ENCODE data around the gene CNOT10. TPM values are rescaled to one million over a fixed set of nuclear protein-coding genes. Genes with fewer than 3 reads are reported as not detected.

Gene CNOT10
- total RNA-seq, 1 experiment from 2014 or later, result 14.1 TPM

- Histone ChIP-seq H3K36me3 (no peaks in the 10 kb centered on the region), H3K4me3 (no peak overlapping the region), H3K27me3 (peaks cover 39% of the 10 kb centered on the region), H3K9me3 (peaks cover 2% of the 10 kb centered on the region; the same call in 1 of the 2 replicates)
- no peak for DNase-seq
These were observed 134.1 kb downstream of the CNOT10 start for GRCh38 chr3:32818970-32819511.

DNA sequence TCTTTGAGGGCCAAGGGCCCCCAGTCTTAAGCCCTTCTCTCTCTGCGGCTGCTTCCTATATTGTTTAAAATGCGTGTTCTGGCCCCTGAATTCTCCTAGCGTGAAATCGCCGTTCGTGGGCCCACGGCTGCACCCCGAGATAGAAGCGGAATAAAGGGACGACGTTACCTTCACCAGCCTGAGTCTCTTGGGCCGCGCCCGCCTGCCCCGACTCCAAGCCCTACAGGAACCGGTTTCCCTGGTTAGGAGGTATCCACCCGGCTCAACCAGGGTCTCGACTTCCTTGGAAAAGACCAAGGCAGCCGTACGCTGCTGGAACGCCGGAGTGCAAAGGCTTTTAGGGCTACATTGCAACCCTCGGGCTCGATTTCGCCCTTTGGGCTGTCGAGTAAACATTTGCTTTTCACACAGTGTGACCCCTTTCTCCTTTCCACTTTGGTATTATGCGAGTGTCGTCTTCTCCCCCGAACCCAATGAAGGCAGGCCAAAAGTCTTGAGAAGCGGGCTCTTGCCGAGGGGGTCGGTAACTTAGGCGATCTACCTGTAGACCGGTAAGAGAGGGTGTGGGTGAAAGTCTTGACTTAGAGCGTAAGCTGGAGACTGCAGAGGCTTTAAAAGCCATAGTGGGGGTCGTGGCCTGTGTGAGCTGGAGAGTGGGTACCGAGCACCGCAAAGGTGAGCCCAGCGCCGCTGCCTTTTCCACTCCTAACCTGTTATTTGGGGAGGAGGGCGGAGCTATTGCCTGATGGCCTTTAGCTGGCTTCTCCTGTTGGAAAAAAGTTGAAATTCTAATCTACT, 134.8 kb downstream of the CNOT10 start:
- Histone ChIP-seq H3K9me3 (peaks cover 2% of the 10 kb centered on the region; the same call in 1 of the 2 replicates), H3K36me3 (no peaks in the 10 kb centered on the region), H3K4me3 (no peak overlapping the region), H3K27me3 (peaks cover 39% of the 10 kb centered on the region)
- DNase-seq, result no peak

DNA sequence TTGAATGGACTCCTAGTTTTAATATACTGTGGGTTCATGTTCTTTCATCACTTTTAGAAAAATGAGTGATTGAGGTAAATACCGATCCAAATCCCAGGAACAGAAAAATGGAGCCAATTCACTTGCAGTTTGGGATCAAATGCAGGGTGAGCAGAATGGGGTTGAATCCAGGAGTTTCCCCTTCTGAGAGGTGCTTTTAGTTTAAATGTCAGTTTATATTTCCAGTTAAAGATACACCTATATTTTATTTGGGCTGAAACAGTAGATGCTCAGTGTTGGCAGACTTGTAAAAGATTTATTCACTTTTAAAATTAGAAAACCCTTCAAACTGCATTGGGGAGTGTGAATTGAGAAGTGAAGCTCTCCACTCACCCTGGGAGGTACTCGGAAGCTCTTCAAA, 135.4 kb downstream of the CNOT10 start:
- Histone ChIP-seq H3K4me3 (no peak overlapping the region), H3K9me3 (peaks cover 2% of the 10 kb centered on the region; the same call in 1 of the 2 replicates), H3K36me3 (no peaks in the 10 kb centered on the region), H3K27me3 (peaks cover 39% of the 10 kb centered on the region)
- no peak for DNase-seq

DNA sequence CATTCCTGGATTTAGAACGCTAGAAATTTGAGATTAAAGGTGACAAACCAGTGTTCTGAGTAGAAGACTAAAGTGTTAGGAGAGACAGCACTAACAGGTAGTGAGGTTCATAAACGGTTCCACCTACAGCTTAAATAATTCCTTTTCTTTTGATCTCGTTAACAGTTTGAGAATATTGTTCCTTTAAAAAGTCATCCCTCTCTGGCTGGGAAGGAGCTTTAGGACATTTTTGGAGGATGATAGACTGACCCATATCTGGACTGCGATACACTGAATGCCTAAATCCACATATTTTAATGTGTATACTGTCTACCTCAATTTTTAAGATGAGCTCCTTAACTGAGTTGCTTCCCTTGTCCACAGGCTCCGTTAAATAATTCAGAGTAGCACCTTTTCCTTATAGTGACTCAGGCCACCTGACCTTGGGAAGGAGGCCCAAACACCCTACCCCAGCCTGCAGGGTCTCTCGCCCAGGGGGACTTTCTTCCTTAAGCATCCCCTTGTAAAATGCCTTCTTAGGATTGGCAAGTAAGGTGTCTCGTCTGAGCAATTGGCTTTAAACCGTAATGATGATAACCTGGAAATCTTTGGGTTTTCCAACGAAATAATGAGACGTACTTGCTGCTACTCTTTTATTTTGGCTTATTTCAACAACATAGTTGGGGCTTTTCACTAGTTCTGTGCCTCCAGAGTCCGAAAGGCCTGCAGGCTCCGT, 136.1 kb downstream of the CNOT10 start:
- Histone ChIP-seq H3K9me3 (peaks cover 2% of the 10 kb centered on the region; the same call in 1 of the 2 replicates), H3K27me3 (peaks cover 37% of the 10 kb centered on the region), H3K36me3 (no peaks in the 10 kb centered on the region), H3K4me3 (no peak overlapping the region)
- no peak for DNase-seq

DNA sequence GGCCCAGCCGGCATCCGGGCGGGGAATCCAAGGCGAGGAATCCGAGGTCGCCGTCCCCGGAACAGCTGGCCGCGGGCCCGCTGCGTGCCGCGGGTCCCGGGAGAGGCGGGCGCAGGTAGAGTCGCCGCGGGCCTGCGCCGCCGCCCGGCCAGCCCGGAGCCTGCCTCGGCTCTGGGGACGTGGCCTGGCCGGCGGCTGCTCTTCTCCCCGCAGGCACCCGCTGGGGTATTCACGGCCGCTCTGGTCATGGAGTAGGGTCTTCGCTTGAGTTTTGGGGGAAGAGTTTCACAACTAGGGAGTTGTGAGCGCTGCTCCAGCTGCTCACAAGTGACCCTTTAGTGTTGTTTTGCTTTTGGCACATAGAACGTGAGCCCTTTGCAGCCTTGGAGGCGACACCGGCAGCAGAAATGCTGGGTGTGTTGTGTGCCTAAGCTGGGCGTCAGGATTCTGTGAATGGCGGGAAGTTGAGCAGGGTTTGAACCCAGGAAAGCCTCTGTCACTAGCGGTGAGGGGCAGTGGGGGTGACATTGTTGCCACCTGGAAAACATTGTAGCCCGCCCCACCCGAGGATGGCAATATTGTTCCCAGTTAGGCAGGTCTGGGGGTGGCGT, 136.8 kb downstream of the CNOT10 start:
- H3K27me3 ChIP-seq, result peaks cover 34% of the 10 kb centered on the region
- no peak overlapping the region for H3K4me3 ChIP-seq
- H3K36me3 ChIP-seq, result no peaks in the 10 kb centered on the region
- DNase-seq, result no peak
- peaks cover 2% of the 10 kb centered on the region; the same call in 1 of the 2 replicates for H3K9me3 ChIP-seq

DNA sequence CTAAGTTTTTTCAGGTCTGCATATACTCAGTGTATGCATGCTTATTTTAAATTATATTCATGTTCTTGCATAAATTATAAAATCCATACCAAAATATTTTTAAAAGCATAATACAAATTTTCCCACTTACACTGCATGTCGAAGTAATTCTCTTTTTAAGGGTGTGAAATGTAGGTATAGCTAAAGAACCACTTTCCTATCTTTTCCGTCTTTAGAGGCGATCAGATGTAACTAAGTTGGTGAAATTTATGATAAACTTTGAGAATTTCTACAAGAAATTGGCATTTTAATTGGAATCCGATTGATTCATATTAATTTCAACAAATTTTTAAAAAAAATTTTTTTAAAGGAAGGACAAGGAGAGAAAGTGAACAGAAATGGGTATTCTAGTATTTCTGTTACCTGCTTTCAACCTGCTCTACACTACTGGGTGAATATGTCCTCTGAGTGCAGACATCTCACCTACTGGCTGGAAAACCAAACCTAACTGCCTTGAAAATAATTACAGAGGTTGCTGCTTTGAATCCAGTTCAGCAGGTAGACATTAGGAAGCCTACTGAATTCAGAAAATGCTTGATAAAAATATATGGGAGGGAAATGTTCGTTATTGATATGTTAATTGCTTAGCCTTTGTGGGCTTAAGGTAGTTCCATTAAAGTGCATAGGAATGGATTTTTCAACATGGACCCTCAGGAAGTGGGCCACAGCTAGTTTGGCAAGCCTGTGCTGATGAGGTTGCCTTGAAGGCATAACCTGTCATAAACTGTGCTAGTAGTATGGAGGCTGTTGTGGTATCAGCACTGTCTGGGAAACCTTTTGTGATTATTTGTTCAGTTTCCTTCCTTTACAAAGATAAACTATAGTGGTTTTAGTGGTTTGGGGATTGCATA, 137.9 kb downstream of the CNOT10 start:
- Histone ChIP-seq H3K9me3 (peaks cover 2% of the 10 kb centered on the region; the same call in 1 of the 2 replicates), H3K27me3 (peaks cover 26% of the 10 kb centered on the region), H3K36me3 (no peaks in the 10 kb centered on the region), H3K4me3 (no peak overlapping the region)
- no peak for DNase-seq

Other genes starting within 250 kb of the CNOT10 start
- gene CMTM6, start 182.3 kb upstream of the CNOT10 start, total RNA-seq (2014; rRNA removed; shearing (Covaris generic); ENCODE audit: low replicate concordance), result 30.5 and 39.3 TPM in 2 replicates
- gene DYNC1LI1, start 114.3 kb upstream of the CNOT10 start, total RNA-seq (2014; rRNA removed; shearing (Covaris generic); ENCODE audit: low replicate concordance), result 50.6 and 60.0 TPM in 2 replicates
- not detected in 2 replicates for gene TRIM71, start 132.8 kb downstream of the CNOT10 start, total RNA-seq (2014; rRNA removed; shearing (Covaris generic); ENCODE audit: low replicate concordance)